Tibial nerve (tissue), 4 donors: ENCODE results near the gene GNAT1. TPM values are rescaled to one million over a fixed set of nuclear protein-coding genes. Genes with fewer than 3 reads are reported as not detected.
"Not testable (repeated sequence)": the region's sequence is repeated elsewhere in the genome, so short reads cannot be mapped to it uniquely, and the experiment has no call there.

Source experiments
- DNase-seq, 2 donors: peaks; one replicate each; pipeline ENCODE4 v3.0.0-alpha.2; 2019; ENCODE audit warnings: low spot score in 2 of 2
- H3K27ac ChIP-seq, 4 donors: fragments of 200-600 bp; sonication (generic) in 3 of 4; one replicate each; pipeline ENCODE4 v1.5.1; 2017 to 2019; ENCODE audit warnings: mild to moderate bottlenecking in 1 of 4
- H3K27me3 ChIP-seq, 2 donors: fragments of 200-600 bp; sonication (generic) in 1 of 2; one replicate each; pipeline versions ENCODE4 v1.5.1 to v1.6.0; 2017 to 2019
- H3K36me3 ChIP-seq, 3 donors: fragments of 200-600 bp; sonication (generic); one replicate each; pipeline ENCODE4 v1.5.1; 2018 to 2019
- H3K4me1 ChIP-seq, 4 donors: fragments of 200-600 bp; sonication (generic) in 3 of 4; one replicate each; pipeline ENCODE4 v1.5.1; 2017 to 2019
- H3K4me3 ChIP-seq, 4 donors: fragments of 200-600 bp; sonication (generic) in 3 of 4; one replicate each; pipeline ENCODE4 v1.5.1; 2017 to 2019; ENCODE audit warnings: mild to moderate bottlenecking in 1 of 4, moderate library complexity in 1 of 4
- H3K9me3 ChIP-seq, 4 donors: fragments of 200-600 bp; sonication (generic) in 3 of 4; one replicate each; pipeline ENCODE4 v1.5.1; 2017 to 2019
- EP300 ChIP-seq, 2 donors: sonication (generic); formaldehyde crosslinking; IDR thresholded peaks; one replicate each; pipeline ENCODE4 v1.6.1; 2017; ENCODE audit warnings: antibody characterized with exemption in 2 of 2, mild to moderate bottlenecking in 1 of 2
- POLR2A ChIP-seq, 2 donors: fragments of 450-650 bp; IDR thresholded peaks; one replicate each; pipeline ENCODE4 v1.6.1; 2017; ENCODE audit warnings: antibody characterized with exemption in 2 of 2, mild to moderate bottlenecking in 2 of 2, moderate library complexity in 2 of 2
- WGBS, 2 donors: methylation state at CpG; one replicate each; pipeline ENCODE4 v1.1.5; 2018; 5-methylcytosine and 5-hydroxymethylcytosine counted together
- total RNA-seq, 4 donors: library from RNA; depleted of rRNA; stranded (reverse); fragments of >200 nt; gene quantifications; one replicate each; pipeline ENCODE4 v1.1.0, GENCODE V29; 2016
- TF ChIP-seq, protein P1 (sequence below), 5 experiments: fragments of 200-600 bp in 3 of 5; fragments of 450-650 bp in 2 of 5; sonication (generic) in 3 of 5; IDR thresholded peaks; one replicate each; pipeline ENCODE4 v1.5.1; 2016 to 2019; ENCODE audit warnings: antibody characterized with exemption in 5 of 5, mild to moderate bottlenecking in 3 of 5, moderate library complexity in 2 of 5

GNAT1 gene
- total RNA-seq, 4 donors from 2014 or later: not detected

DNA sequence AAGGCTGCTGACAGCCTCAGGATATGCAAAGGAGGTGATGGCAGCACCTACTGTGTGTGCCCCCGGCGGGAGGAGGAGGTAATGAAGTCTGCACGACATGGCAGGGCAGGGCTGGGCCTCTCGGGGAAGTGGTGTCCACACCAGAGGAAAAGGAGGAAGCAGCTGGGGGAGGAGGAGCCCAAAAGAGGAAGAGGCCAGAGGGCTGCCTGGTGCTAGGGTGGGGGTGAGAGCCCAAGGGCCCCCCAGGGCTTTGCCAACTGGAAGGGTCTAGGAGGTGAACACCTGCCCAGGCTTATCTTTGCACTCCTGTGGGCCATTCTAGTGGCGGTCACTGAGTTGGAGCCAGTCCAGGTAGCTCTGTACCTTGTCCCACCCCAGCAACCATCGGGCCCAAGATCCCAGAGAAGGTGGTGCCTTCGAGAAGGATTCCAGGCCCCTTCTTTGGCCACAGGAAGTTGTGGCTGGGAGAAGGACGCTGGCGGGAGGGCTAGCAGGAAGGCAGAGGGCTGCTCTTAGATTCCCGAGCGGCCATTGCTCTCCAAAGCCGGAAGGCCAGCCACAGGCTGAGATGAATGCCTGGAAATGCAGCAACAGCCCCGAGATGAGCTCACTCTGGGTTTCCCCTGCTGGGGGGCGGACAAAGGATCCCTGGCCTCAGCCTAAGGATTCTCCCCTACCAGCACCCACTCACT is 51.6 kb downstream of the GNAT1 start:
- TF ChIP-seq, protein P1, sequence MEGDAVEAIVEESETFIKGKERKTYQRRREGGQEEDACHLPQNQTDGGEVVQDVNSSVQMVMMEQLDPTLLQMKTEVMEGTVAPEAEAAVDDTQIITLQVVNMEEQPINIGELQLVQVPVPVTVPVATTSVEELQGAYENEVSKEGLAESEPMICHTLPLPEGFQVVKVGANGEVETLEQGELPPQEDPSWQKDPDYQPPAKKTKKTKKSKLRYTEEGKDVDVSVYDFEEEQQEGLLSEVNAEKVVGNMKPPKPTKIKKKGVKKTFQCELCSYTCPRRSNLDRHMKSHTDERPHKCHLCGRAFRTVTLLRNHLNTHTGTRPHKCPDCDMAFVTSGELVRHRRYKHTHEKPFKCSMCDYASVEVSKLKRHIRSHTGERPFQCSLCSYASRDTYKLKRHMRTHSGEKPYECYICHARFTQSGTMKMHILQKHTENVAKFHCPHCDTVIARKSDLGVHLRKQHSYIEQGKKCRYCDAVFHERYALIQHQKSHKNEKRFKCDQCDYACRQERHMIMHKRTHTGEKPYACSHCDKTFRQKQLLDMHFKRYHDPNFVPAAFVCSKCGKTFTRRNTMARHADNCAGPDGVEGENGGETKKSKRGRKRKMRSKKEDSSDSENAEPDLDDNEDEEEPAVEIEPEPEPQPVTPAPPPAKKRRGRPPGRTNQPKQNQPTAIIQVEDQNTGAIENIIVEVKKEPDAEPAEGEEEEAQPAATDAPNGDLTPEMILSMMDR (IDR thresholded peaks at IDR 0.05): peak in 1 of 5 experiments; percentile 29
- TF ChIP-seq POLR2A (IDR thresholded peaks at IDR 0.05): no peak
- peak in 1 of 2 donors; percentile 29 for TF ChIP-seq EP300 (IDR thresholded peaks at IDR 0.05)
- Histone ChIP-seq H3K36me3 (peaks cover 0 to 17% (median 0%) of the 10 kb centered on the region in 3 donors), H3K27me3 (no peaks in the 10 kb centered on the region), H3K27ac (peak overlapping the region; percentile 58 to 96 (median 80)), H3K4me3 (peak overlapping the region in 1 of 4 donors; percentile 9), H3K4me1 (peaks cover 0 to 99% (median 97%) of the 10 kb centered on the region in 4 donors), H3K9me3 (no peaks in the 10 kb centered on the region)
- DNase-seq: peak in 1 of 2 donors; percentile 31
- WGBS, 2 donors: 12 to 16% methylated on average over 10 to 14 of the region's 14 CpGs

DNA sequence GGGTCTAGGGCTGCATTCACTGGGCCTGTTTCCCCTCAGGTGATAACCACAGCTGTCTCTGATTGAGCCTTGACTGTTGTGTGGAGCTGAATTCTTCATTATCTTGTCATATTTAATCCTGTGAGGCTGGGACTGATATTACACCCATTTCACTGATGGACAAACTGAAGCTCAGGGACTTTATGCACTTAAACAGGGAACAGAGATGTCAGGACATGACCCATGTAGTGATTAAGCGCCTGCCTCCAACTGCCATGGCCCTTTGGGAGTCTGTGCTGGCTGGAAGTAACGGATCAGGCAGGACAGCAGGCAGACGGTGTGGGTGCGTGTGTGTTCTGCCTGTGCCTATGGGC is 52.1 kb downstream of the GNAT1 start:
- Histone ChIP-seq H3K36me3 (peaks cover 0 to 21% (median 0%) of the 10 kb centered on the region in 3 donors), H3K4me1 (peaks cover 0 to 99% (median 97%) of the 10 kb centered on the region in 4 donors), H3K27me3 (no peaks in the 10 kb centered on the region), H3K9me3 (no peaks in the 10 kb centered on the region), H3K4me3 (peak overlapping the region in 1 of 4 donors; percentile 9), H3K27ac (peak overlapping the region; percentile 58 to 96 (median 80))
- WGBS, 2 donors: 43 to 65% methylated on average over 4 of the region's 4 CpGs
- TF ChIP-seq, protein P1 (IDR thresholded peaks at IDR 0.05): no peak
- no peak for DNase-seq

DNA sequence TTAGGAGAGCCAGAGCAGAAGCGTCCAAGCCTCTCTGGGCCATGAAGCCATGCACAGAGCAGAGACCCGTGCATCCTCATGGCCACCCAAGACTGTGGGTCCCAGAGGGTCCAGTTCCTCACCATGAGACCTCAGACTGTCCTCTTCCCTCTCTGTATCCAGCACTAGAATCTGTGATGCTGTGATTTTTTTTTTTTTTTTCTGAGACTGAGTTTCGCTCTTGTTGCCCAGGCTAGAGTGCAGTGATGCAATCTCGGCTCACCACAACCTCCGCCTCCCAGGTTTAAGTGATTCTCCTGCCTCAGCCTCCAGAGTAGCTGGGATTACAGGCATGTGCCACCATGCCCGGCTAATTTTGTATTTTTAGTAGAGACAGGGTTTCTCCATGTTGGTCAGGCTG is 53.4 kb downstream of the GNAT1 start:
- WGBS, 2 donors: 62 to 79% methylated on average over 6 of the region's 6 CpGs
- peaks cover 0 to 14% (median 0%) of the 10 kb centered on the region in 3 donors for H3K36me3 ChIP-seq

DNA sequence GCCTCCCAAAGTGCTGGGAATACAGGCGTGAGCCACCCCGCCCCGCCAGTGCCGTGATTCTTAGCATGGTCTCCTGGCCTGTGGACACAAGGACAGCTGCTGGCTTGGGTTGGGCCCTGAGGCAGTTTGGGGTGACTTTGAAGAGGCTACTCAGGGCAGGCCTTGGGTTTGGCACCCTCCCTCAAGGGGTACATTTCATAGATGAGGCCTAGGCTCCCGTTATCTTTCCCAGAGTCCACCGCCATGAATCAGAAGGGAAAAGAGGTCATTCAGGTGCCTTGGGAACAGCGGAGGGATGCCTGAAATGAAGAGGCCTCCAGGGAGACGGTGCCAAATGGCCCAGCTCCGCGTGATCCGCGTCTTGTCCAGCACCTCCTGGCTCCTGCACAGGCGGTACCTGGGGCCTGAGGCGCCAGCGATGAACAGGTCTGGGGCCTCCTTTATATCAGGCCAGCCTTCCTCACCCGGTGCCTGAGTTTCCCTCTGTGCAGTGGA is 53.9 kb downstream of the GNAT1 start:
- H3K27me3 ChIP-seq: no peaks in the 10 kb centered on the region
- no peaks in the 10 kb centered on the region for H3K9me3 ChIP-seq
- peak overlapping the region; percentile 73 to 96 (median 85) for H3K27ac ChIP-seq
- H3K4me1 ChIP-seq: peaks cover 0 to 99% (median 97%) of the 10 kb centered on the region in 4 donors
- DNase-seq: no peak
- H3K36me3 ChIP-seq: peaks cover 0 to 10% (median 0%) of the 10 kb centered on the region in 3 donors
- TF ChIP-seq POLR2A (IDR thresholded peaks at IDR 0.05): no peak
- TF ChIP-seq, protein P1 (IDR thresholded peaks at IDR 0.05): no peak
- TF ChIP-seq EP300 (IDR thresholded peaks at IDR 0.05): no peak
- 66 to 80% methylated on average over 12 to 15 of the region's 16 CpGs for WGBS, 2 donors
- H3K4me3 ChIP-seq: peak overlapping the region in 1 of 4 donors; percentile 42

More for the DNA sequence above, 53.4 kb downstream of the GNAT1 start:
- not testable (repeated sequence) for DNase-seq, H3K4me3 ChIP-seq, H3K9me3 ChIP-seq, H3K27me3 ChIP-seq
- Histone ChIP-seq H3K27ac (peak overlapping the region in 3 of 4 donors; percentile 84 to 96 (median 86)), H3K4me1 (peaks cover 0 to 99% (median 97%) of the 10 kb centered on the region in 4 donors)

DNA sequence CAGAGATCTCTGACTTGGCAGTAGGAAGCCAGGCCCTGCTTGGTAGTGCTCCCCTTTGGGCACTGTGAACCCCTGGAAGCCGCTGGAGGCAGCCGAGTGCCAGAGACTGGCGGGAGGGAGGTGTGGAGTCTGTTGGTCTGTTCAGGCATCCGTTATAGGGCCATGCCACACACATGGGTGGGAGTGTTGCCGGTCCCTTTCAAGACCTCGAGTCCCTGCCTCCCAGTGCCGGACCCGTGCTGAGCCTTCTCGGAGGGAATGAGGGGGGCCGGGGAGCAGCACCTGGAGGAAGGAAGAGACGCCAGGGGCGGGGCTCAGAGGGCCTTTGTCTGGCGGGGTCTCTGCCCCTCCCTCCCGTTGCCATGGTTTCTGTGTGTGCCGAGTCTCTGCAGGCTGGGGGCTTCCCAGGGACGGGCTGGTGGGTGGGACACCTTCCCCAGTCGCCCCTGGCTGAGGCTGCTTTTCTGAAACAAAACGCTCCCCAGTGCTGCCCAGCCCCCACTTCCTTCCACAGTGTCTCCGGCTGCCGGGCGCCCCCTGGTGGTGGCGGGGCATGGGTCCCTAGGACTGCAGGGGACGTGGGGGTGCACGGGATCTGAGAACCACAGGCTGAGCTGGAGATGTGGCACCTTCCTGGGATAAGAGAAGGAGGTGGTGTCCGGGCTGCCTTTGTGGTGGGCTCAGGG is 54.6 kb downstream of the GNAT1 start:
- DNase-seq: peak; percentile 92 to 96
- Histone ChIP-seq H3K4me3 (peak overlapping the region; percentile 12 to 52 (median 34)), H3K27me3 (no peaks in the 10 kb centered on the region), H3K27ac (peak overlapping the region; percentile 73 to 96 (median 85)), H3K4me1 (peaks cover 0 to 99% (median 97%) of the 10 kb centered on the region in 4 donors), H3K9me3 (no peaks in the 10 kb centered on the region), H3K36me3 (peaks cover 0 to 12% (median 0%) of the 10 kb centered on the region in 3 donors)
- TF ChIP-seq EP300 (IDR thresholded peaks at IDR 0.05) (peak; percentile 40 to 48), POLR2A (IDR thresholded peaks at IDR 0.05) (no peak)
- TF ChIP-seq, protein P1 (IDR thresholded peaks at IDR 0.05): peak; percentile 98 to 99 (median 98)
- 2 to 5% methylated on average over 18 to 23 of the region's 25 CpGs for WGBS, 2 donors
